Measurements from ENCODE around the gene TENT4B.

TENT4B gene

GRCh38 chr16:50146479-50147435 lies 6.3 kb upstream of the TENT4B start:
- ATAC-seq (no peak), DNase-seq (no peak)
- Mint-ChIP-seq H3K27ac (no peak overlapping the region), H3K4me1 (peaks cover 3% of the 10 kb centered on the region), H3K4me3 (no peak overlapping the region), H3K36me3 (ENCODE audit: low read depth) (no peaks in the 10 kb centered on the region), H3K27me3 (no peaks in the 10 kb centered on the region), H3K9me3 (no peaks in the 10 kb centered on the region)

GRCh38 chr16:50151322-50151721 lies 1.8 kb upstream of the TENT4B start:
- Mint-ChIP-seq H3K4me1 (peaks cover 28% of the 10 kb centered on the region), H3K27me3 (no peaks in the 10 kb centered on the region), H3K9me3 (no peaks in the 10 kb centered on the region), H3K36me3 (ENCODE audit: low read depth) (peaks cover 5% of the 10 kb centered on the region), H3K27ac (no peak overlapping the region), H3K4me3 (no peak overlapping the region)
- DNase-seq (no peak), ATAC-seq (no peak)

DNA sequence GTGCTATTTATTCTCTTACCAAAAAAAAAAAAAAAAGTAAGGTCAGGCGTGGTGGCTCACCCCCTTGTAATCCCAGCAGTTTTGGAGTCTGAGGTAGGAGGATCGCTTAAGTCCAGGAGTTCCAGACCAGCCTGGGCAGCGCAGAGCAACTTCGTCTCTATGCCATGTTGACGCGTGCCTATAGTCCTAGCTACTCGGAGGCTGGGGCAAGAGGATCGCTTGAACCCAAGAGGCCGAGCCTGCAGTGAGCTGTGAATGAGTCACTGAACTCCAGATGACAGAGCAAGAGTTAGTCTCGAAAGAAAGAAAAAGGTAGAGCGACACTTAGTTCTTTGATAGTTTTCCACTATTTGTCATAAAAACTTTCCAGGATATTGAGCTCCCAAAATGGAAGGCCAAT lies 1.4 kb upstream of the TENT4B start:
- H3K9me3 Mint-ChIP-seq: no peaks in the 10 kb centered on the region
- H3K4me1 Mint-ChIP-seq: peaks cover 33% of the 10 kb centered on the region
- H3K27ac Mint-ChIP-seq: peak overlapping the region; percentile 96
- H3K36me3 Mint-ChIP-seq (ENCODE audit: low read depth): peaks cover 5% of the 10 kb centered on the region
- H3K27me3 Mint-ChIP-seq: no peaks in the 10 kb centered on the region
- ATAC-seq (no peak), DNase-seq (peak; percentile 27)
- peak overlapping the region; percentile 85 for H3K4me3 Mint-ChIP-seq

- peak; percentile 75 for ATAC-seq
- DNase-seq: peak; percentile 71
- Mint-ChIP-seq H3K4me1 (peaks cover 37% of the 10 kb centered on the region), H3K27me3 (no peaks in the 10 kb centered on the region), H3K36me3 (ENCODE audit: low read depth) (peaks cover 5% of the 10 kb centered on the region), H3K27ac (peak overlapping the region; percentile 96), H3K4me3 (peak overlapping the region; percentile 85), H3K9me3 (no peaks in the 10 kb centered on the region)
These were observed 727 bp upstream of the TENT4B start for GRCh38 chr16:50152351-50152806.

GRCh38 chr16:50153596-50154419 lies 702 bp downstream of the TENT4B start:
- H3K27me3 Mint-ChIP-seq: no peaks in the 10 kb centered on the region
- H3K4me1 Mint-ChIP-seq: peaks cover 45% of the 10 kb centered on the region
- peak overlapping the region; percentile 78 for H3K4me3 Mint-ChIP-seq
- H3K27ac Mint-ChIP-seq: peak overlapping the region; percentile 73
- DNase-seq (peak; percentile 37), ATAC-seq (no peak)
- no peaks in the 10 kb centered on the region for H3K9me3 Mint-ChIP-seq
- H3K36me3 Mint-ChIP-seq (ENCODE audit: low read depth): peaks cover 5% of the 10 kb centered on the region

DNA sequence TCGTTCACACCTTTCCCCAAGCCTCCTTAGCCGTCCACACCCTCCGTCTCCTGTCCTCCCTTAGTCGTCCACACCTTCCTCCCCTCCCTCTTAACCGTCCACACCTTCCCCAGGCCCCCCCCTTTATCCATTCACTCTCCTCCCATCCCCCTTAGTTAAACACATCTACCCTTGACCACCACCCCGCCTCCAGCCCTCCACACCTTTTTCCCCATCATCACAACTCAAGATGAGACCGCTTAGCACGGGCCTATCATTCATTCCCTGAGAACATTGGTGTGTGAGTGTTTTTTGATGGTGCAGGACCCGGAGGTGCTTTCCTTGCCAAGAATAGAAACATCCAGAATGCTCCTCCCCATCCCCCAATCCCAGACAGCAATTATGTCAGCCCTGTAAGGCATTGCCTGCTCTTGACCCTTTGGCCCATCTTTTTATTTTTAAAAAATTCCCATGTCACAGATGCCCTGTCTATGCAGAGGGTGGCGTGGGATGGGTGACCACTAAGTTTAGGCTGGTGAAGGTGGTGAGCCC lies 1.4 kb downstream of the TENT4B start:
- DNase-seq (peak; percentile 19), ATAC-seq (no peak)
- peak overlapping the region; percentile 78 for H3K4me3 Mint-ChIP-seq
- no peaks in the 10 kb centered on the region for H3K27me3 Mint-ChIP-seq
- H3K36me3 Mint-ChIP-seq (ENCODE audit: low read depth): peaks cover 5% of the 10 kb centered on the region
- peaks cover 50% of the 10 kb centered on the region for H3K4me1 Mint-ChIP-seq
- H3K27ac Mint-ChIP-seq: peak overlapping the region; percentile 73
- no peaks in the 10 kb centered on the region for H3K9me3 Mint-ChIP-seq

- no peaks in the 10 kb centered on the region for H3K9me3 Mint-ChIP-seq
- no peak for ATAC-seq
- no peaks in the 10 kb centered on the region for H3K27me3 Mint-ChIP-seq
- no peak for DNase-seq
- H3K36me3 Mint-ChIP-seq (ENCODE audit: low read depth): peaks cover 9% of the 10 kb centered on the region
- peaks cover 65% of the 10 kb centered on the region for H3K4me1 Mint-ChIP-seq
- H3K4me3 Mint-ChIP-seq: peak overlapping the region; percentile 78
- H3K27ac Mint-ChIP-seq: peak overlapping the region; percentile 73
These were observed 2.8 kb downstream of the TENT4B start for GRCh38 chr16:50155925-50156324.

DNA sequence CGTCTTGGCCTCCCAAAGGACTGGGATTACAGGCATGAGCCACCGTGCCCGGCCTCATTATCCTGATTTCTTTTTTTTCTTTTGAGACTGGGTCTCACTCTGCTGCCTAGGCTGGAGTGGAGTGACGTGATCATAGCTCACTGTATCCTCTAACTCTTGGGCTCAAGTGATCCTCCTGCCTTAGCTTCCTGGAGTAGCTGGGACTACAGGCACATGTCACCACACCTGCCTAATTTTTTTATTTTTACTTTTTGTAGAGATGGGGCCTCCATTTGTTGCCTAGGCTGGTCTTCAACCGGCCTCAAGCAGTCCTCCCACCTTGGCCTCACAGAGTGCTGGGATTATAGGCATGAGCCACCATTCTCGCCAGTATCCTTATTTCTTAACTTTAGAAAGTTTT lies 3.5 kb downstream of the TENT4B start:
- DNase-seq (no peak), ATAC-seq (no peak)
- Mint-ChIP-seq H3K9me3 (no peaks in the 10 kb centered on the region), H3K36me3 (ENCODE audit: low read depth) (peaks cover 9% of the 10 kb centered on the region), H3K4me1 (peaks cover 70% of the 10 kb centered on the region), H3K27ac (no peak overlapping the region), H3K27me3 (no peaks in the 10 kb centered on the region), H3K4me3 (peak overlapping the region; percentile 78)

DNA sequence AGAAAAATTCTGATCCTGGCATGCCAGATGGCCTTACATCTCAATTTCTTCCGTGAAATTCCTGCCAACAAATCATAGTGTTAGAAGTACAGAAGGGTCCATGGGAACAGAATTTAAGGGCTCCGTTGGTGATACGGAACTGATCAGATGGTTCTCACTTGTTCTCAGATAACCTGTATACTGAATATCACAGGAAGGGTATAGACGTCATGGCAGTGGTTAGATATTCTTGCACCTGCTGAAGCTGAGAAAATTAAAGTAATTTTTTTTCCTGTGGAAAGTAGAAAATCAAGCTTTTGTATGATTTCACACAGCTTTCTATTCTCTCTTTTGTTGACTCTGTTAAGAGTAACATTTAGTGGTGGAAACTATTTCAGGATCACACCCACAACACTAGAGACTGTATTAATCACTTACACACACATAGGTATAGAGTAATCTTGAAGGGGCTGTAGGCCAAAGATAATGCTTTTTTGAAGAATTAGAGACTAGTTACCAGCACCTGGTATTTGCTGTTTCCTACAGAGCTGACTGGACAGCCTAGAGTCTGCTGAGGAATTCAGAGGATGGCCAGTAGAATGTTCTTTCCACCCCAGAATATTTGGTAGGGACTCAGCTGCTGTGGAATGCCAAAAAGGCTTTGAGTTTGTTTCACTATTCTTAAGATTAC lies 7.5 kb downstream of the TENT4B start:
- peak overlapping the region; percentile 32 for H3K4me3 Mint-ChIP-seq
- H3K27ac Mint-ChIP-seq: peak overlapping the region; percentile 89

GRCh38 chr16:50161950-50162349 lies 8.8 kb downstream of the TENT4B start:
- no peak for ATAC-seq
- H3K27me3 Mint-ChIP-seq: no peaks in the 10 kb centered on the region
- H3K9me3 Mint-ChIP-seq: no peaks in the 10 kb centered on the region
- H3K36me3 Mint-ChIP-seq (ENCODE audit: low read depth): peaks cover 8% of the 10 kb centered on the region
- H3K4me1 Mint-ChIP-seq: peaks cover 71% of the 10 kb centered on the region
- H3K4me3 Mint-ChIP-seq: no peak overlapping the region
- no peak for DNase-seq
- H3K27ac Mint-ChIP-seq: peak overlapping the region; percentile 20

More for the DNA sequence above, 7.5 kb downstream of the TENT4B start:
- peak; percentile 98 for ATAC-seq
- Mint-ChIP-seq H3K27me3 (no peaks in the 10 kb centered on the region), H3K36me3 (ENCODE audit: low read depth) (peaks cover 9% of the 10 kb centered on the region), H3K9me3 (no peaks in the 10 kb centered on the region), H3K4me1 (peaks cover 70% of the 10 kb centered on the region)
- DNase-seq: no peak

DNA sequence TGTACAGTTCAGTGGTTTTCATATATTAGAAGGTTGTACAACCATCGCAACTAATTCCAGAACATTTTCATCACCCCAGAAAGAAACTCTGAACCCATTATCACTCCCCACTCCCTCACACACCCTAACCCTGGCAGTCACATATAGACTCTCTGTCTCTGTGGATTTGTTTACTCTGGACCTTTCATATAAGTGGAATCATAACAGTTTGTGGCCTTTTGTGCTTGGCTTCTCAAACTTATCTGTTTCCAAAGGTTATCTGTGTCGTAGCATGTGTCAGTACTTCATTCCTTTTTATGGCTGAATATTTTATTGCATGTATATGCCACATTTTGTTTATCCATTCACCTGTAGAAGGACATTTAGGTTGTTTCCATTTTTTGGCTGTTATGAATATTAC lies 12.4 kb downstream of the TENT4B start:
- H3K36me3 Mint-ChIP-seq (ENCODE audit: low read depth): peaks cover 3% of the 10 kb centered on the region
- ATAC-seq (no peak), DNase-seq (no peak)
- peak overlapping the region; percentile 23 for H3K27ac Mint-ChIP-seq
- no peaks in the 10 kb centered on the region for H3K27me3 Mint-ChIP-seq
- H3K4me3 Mint-ChIP-seq: no peak overlapping the region
- H3K4me1 Mint-ChIP-seq: peaks cover 72% of the 10 kb centered on the region
- H3K9me3 Mint-ChIP-seq: no peaks in the 10 kb centered on the region

DNA sequence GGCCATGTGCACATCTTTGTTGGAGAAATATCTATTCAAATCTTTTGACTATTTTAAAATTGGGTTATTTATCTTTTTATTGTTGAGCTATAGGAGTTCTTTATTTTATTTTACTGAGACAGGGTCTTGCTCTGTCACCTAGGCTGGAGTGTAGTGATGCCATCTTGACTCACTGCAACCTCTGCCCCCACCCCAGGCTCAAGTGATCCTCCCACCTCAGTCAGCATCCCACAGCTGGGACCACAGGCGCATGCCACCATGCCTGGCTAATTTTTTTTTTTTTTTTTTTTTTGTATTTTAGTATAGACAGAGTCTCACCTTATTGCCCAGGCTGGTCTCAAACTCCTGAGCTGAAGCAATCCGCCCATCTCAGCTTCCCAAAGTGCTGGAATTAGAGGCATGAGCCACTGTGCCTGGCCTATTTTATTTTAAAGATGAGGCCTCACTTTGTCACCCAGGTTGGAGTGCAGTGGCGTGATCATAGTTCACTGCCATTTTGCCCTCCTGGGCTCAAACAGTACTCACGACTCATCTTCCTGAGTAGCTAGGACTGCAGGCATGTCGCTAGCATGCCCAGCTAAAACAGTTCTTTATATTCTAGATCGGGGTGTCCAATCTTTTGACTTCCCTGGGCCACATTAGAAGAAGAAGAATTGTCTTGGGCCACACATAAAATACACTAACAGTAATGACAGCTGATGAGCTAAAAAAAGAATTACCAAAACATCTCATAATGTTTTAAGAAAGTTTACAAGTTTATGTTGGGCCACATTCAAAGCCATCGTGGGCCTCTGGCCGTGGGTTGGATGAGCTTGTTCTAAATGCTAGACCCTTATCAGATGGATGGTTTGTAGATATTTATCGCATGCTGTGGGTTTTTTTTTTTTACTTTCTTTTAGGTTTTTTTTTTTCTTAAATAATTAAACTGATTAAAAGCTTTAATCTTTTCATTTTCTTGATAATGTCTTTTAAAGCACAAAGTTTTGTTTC lies 13.7 kb downstream of the TENT4B start:
- H3K9me3 Mint-ChIP-seq: no peaks in the 10 kb centered on the region
- peaks cover 68% of the 10 kb centered on the region for H3K4me1 Mint-ChIP-seq
- ATAC-seq: peak; percentile 89
- no peaks in the 10 kb centered on the region for H3K27me3 Mint-ChIP-seq
- peak overlapping the region; percentile 78 for H3K27ac Mint-ChIP-seq
- DNase-seq: peak; percentile 33
- H3K36me3 Mint-ChIP-seq (ENCODE audit: low read depth): peaks cover 3% of the 10 kb centered on the region
- H3K4me3 Mint-ChIP-seq: peak overlapping the region; percentile 56

- no peak for DNase-seq
- Mint-ChIP-seq H3K36me3 (ENCODE audit: low read depth) (peaks cover 3% of the 10 kb centered on the region), H3K4me1 (peaks cover 69% of the 10 kb centered on the region), H3K9me3 (no peaks in the 10 kb centered on the region), H3K27ac (peak overlapping the region; percentile 66), H3K27me3 (no peaks in the 10 kb centered on the region), H3K4me3 (peak overlapping the region; percentile 13)
- ATAC-seq: no peak
These were observed 14.4 kb downstream of the TENT4B start for GRCh38 chr16:50167556-50167955.

All from activated naive CD8-positive, alpha-beta T cell treated with anti-CD3 and anti-CD28 coated beads, Interleukin-2, amount 50 U/mL, for 24 hours (primary cell).